Jurkat, Clone E6-1 (cell line): ENCODE data around the gene CUEDC1.

Source experiments
- DNase-seq: peaks from one replicate; pipeline ENCODE4 v3.0.0-alpha.2; 2011; ENCODE audit warnings: low read depth, low spot score
- H3K4me3 ChIP-seq: 2 replicates; pipeline ENCODE4 v1.5.1; 2011; ENCODE audit warnings: mild to moderate bottlenecking, low read length, control low read depth, moderate library complexity

Gene CUEDC1

DNA sequence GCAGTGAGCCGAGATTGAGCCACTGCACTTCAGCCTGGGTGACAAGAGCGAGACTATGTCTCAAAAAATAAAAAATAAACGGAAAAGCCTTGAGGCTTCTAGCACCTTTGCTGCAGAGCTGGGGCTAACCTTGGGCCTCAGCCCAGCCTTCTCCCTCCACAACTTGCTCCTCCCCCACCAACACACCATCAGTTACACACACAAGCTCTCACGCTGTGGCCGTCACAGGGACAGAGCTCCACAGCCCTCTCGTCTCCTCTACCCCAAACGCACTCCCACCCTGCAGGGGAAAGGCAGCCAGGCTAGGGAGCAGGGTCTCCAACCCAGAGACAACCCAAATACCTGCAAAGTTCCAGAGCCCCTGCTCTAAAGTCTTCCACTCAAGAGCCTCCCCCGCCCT, 83.3 kb downstream of the CUEDC1 start:
- no peak for DNase-seq

GRCh38 chr17:57871155-57871554, 84.1 kb downstream of the CUEDC1 start:
- no peak for DNase-seq
- no peak overlapping the region for H3K4me3 ChIP-seq

More for the DNA sequence above, 83.3 kb downstream of the CUEDC1 start:
- H3K4me3 ChIP-seq, result no peak overlapping the region

DNA sequence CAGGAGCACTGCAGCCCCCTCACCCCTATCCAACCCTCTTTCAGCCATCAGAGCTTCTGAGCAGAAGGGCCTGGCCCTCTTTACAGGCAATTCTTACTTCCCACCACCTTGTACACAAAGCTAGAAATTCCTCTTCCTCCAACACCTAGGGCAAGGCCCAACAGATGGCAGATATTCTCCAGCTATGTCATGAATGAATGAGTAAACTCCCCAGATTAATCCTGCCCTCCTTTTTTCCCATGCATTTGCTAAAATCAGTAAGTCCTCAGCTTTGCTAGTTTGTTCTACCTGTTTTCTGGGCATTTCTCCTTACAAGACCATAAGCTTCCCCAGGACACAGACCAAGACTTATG, 85.0 kb downstream of the CUEDC1 start:
- DNase-seq, result no peak
- H3K4me3 ChIP-seq, result no peak overlapping the region

GRCh38 chr17:57869617-57870282, 85.5 kb downstream of the CUEDC1 start:
- no peak for DNase-seq
- H3K4me3 ChIP-seq, result no peak overlapping the region

DNA sequence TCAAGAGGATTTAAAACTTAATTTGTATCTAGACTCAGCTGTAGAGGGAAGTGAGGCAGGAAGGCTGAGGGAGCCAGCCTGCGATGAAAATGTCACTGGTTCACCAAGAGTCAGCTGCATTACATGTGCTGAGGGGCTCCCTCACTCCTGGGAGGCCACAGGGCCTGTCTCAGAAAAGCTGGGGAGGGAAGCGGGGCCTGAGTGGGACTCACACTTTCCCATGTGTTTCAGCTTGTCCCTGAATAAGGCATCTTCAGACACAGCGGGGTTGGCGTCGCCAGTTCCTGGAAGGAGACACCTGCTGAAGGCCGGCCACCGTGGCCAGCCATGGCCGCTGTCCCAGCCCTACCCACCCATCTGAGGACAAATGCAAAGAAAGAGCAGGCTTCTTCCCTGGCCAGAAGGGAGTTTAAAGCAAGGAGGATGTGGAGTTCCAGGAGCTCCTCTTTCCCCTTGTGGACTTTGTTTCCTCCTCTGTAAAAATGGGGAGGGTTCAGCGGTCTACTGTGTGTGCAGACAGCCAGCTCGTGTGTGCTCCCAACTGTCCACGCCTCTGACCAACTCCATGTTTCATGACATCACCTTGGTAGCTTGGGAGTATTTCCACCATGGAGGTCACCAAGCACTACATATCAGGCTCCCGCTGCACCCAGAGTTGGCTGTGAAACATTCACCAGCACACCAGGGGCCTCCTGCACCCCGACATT, 86.1 kb downstream of the CUEDC1 start:
- DNase-seq, result no peak

DNA sequence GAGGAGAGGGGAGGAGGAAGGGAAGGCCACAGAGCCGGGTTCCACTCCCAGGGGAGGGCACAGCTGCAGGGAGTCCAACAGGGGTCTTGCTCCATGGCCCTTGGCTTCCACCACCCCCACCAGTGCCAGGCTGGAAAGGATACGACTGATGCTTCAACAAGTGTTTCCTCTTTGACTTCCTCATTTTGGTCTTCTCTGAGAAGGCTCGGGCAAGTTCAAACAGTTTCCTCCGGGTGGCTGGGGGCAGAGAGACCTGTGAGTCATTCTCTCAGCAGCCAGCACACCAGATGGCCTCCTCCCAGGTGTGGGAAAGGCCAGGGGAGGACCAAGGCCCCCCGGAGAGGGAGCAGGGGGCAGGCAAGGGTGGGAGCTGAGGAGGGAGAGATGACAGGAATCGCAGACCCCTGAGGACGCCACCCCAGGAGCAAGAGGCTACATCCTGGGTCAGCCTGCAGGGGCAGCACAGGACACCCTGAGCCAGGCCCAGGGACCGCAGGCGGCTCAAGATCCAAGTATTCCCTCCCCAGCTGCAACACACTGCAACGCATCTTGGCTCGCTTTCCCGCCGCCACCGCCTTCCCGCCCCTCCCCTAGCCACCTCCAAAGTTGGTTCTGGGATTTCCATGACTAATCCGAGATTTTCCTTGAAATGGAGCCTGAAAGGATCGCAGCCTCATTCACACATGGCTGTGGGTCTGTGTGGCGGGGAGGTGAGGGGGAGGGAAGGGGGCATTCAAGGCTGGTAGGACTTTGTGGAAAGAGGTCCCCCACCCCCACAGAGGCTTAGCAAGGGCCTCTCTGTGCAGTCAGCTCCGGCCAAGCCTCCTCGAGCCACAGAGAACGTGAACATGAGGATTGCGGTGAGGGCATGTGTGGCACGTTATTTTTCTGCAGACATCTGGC, 87.0 kb downstream of the CUEDC1 start:
- H3K4me3 ChIP-seq, result no peak overlapping the region
- peak; percentile 72 for DNase-seq

More for the DNA sequence above, 86.1 kb downstream of the CUEDC1 start:
- H3K4me3 ChIP-seq, result no peak overlapping the region

DNA sequence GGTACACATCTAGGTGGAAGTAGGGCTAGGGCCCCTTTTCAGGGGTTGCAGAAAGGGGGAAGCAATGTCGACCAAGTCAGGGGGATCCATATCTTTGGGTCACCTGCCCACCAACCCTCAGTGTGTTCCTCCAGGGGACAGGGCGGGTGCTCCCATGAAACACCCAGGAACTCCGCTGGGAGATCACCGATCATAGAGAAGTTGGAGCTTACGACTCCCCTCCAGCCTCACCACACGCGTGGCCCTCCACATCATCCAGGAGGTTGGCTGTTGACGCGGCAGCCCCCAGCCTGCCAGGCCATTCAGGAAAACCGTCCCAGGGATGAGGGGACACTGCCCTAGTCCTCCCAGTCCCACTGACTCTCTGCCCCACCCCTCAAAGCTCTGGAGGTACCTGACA, 88.1 kb downstream of the CUEDC1 start:
- no peak overlapping the region for H3K4me3 ChIP-seq
- DNase-seq, result no peak

- no peak overlapping the region for H3K4me3 ChIP-seq
- DNase-seq, result no peak
These were observed 88.5 kb downstream of the CUEDC1 start for GRCh38 chr17:57866723-57867122.

DNA sequence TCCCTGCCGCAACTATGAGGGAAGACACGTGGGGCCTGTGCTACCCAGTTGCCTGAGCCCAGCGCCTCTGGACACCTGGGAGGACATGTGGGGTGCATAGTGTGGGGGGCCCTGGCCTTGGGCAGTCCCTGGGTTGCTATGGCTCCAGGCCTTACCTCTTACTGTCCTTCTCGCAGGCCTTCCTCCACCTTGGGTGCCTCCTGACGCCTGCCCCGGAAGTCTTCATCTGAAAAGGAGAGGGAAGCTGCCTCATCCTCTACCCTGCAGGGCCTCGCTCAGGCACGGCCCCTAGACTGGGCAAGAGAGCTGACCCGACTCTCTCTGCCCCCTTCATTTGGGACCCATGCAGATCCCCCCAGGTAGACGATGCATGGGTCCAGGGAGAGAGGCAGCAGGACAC, 88.9 kb downstream of the CUEDC1 start:
- DNase-seq, result no peak
- H3K4me3 ChIP-seq, result no peak overlapping the region

GRCh38 chr17:57864273-57864672, 90.9 kb downstream of the CUEDC1 start:
- H3K4me3 ChIP-seq, result no peak overlapping the region
- DNase-seq, result no peak

DNA sequence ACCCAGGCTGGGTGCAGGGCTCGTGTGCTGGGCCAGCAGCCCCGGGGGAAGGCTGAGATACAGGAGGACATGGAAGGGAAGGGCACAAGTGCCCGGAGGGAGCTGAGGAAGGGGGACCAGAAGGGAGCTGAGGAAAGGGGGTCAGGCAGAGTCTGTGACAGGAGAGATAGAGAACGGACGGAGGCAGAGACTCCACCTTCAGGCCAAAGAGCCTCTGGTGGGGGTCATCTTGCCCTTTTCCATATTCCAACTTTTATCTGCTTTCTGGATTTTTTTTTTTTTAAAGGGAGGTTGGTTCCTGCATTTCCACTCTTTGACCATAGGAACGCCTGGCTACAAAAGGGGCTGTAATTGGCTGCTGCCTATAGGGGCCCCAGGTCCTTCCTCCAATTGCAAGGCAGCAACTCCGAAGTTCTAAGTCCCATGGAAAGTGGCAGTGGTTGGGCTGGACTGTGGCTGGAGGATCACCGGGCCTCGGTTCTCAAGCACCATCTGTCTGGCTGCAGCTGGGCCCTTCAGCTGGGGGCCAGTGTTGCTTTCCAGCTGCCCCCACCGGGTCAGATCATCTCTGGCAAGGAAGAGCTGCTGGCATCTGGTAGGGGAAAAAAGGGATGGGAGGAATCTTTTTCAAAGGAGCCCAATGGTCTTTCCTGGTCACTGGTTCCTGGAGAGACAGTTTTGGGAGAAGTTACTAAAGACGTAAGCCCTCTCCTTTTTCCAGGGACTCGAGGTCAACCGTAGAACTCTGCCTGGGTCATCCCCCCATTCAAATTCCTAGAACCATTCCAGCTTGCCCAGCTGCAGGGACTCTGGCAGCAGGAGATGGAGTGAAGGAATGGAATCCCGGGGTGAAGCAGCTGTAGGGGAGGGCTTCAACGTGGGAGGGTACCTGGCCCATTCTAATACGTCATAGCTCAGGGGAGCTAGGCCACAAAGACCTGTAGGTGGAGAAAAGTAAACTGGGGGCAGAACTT, 92.2 kb downstream of the CUEDC1 start:
- H3K4me3 ChIP-seq, result no peak overlapping the region

DNA sequence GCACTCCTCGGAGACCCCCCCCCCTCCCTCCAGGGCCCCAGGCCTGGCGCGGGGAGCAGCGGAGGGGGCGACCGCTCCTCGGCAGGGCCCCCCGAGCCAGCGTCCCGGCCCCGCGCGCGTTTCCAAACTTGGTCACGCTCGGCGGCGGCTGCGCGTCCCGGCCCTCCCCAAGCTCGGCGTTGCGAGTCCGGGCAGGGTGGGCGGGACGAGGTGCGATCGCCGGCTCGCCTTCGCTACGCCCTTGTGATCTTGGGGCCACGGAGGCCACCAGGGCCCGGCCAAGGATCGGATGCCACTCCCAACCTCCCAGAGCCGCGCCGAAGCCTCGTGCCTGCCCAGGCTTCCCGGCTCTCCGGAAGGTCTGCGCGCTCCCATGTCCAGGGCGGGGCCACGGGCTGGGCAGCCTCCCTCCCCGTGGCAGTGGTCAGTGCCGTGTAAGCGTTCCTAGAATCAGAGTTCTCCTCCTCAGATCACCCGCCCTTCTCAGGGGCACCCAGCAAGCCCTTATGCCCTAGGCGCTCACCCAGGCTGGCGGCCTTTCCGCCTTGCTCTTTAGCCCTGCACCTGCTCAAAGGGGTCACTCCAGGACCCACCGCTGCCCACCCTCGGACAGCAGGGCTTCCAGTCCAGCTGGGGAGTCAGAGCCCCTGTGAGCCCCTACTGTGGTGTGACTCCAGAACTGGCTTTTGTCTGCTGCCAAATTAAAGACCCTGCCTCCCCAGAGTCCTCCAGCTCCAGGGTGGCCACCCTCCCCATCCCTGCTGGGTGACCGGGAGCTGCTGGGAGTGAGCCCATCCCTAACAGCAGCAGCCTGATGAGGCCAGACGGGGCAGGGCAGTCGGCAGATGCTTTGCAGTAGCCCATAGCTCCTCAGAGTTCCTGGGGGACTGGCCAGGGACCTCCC, 93.2 kb downstream of the CUEDC1 start:
- no peak overlapping the region for H3K4me3 ChIP-seq
- no peak for DNase-seq

More for the DNA sequence above, 92.2 kb downstream of the CUEDC1 start:
- no peak for DNase-seq

DNA sequence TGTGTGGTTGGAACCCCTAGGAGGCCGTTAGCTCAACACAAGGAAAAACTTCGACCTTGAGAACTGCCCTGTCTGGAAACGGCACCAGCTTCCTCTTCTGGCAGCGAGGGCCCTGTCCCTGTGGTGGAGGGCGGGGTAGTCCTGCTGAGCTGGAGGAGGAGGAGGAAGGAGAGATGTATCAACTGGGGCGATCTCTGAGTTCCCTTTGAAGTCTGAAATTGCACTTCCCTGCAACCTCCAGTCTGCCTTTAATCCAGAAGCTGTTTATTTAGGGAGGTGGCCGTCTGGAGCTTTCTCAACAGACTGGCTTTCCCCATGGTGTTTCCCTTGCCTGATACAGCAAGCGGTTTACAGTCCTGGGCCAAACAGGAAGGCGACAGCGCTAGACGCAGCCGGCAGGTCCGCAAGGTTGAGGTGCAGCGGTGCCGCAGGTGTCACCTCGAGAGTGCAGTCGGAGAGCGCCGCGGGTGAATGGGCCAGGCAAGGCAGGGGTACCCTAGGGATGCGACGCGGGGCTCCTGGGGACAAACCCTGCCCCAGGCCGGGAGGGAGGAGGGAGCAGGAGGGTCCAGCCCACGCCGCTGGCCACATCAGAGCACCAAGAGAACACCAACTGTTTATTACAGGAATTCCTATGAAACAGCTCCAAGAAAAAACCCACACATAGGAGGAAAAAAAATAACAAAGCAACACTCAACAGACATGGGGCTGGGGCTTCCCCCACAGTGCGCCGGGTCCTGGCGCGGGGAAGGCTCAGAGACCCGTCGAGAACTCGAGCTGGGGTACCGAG, 94.0 kb downstream of the CUEDC1 start:
- H3K4me3 ChIP-seq, result no peak overlapping the region
- peak; percentile 26 for DNase-seq

DNA sequence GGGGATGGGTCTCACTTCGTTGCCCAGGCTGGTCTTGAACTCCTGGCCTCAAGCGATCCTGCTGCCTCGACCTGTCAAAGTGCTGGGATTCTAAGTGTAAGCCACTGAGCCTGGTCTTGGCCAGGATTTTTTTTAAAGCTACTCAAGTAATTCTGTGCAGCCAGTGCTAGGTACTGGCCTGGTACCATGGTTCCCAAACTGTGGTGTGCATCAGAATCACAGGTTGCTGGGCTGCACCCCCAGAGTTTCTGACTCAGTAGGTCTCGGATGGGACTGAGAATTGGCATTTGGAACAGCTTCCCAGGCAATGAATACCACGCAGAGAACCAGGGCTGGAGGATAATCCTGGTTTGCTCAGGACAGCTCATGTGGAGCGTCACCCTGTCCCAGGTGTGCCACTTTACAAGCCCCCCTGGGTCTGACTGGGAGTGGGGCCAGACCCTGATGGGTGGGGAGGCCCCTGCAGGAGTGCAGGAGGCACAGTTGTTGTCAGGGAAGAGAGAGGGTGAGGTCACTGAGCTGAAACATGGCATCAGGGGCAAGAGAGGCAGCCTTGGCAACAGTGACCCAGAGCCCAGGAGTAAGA, 94.7 kb downstream of the CUEDC1 start:
- no peak overlapping the region for H3K4me3 ChIP-seq
- DNase-seq, result no peak

- no peak for DNase-seq
- no peak overlapping the region for H3K4me3 ChIP-seq
These were observed 95.4 kb downstream of the CUEDC1 start for GRCh38 chr17:57859601-57860413.

GRCh38 chr17:57858838-57859237, 96.4 kb downstream of the CUEDC1 start:
- H3K4me3 ChIP-seq, result no peak overlapping the region
- DNase-seq, result no peak
